Uterus (tissue), 2 donors: ENCODE results near the gene TOR4A.
A peak's percentile ranks its signal among the peaks of the same experiment; 100 is the strongest.

Experiments
- CTCF ChIP-seq, 4 experiments: fragments of 200-600 bp in 2 of 4; fragments of 450-650 bp in 2 of 4; sonication (generic) in 2 of 4; IDR thresholded peaks; one replicate each; pipeline ENCODE4 v1.5.1; 2016 to 2019; ENCODE audit warnings: antibody characterized with exemption in 4 of 4, mild to moderate bottlenecking in 2 of 4, moderate library complexity in 1 of 4
- POLR2A ChIP-seq, 2 donors: fragments of 450-650 bp; IDR thresholded peaks; one replicate each; pipeline ENCODE4 v1.6.1; 2016; ENCODE audit warnings: antibody characterized with exemption in 2 of 2, mild to moderate bottlenecking in 1 of 2, moderate library complexity in 1 of 2

- peak in 2 of 4 experiments; percentile 37 to 44 for TF ChIP-seq CTCF (IDR thresholded peaks at IDR 0.05)
- TF ChIP-seq POLR2A (IDR thresholded peaks at IDR 0.05), result peak in 1 of 2 donors; percentile 6
These were observed 25.1 kb downstream of the TOR4A start for GRCh38 chr9:137302449-137303150.
